Activated T-helper 1 cell treated with Interleukin-2 at 50 U/mL for 16 hours (primary cell): ENCODE measurements around the gene HP1BP3.
"Not testable (repeated sequence)": the region's sequence is repeated elsewhere in the genome, so short reads cannot be mapped to it uniquely, and the experiment has no call there.

ENCODE experiments used
- DNase-seq: peaks from one replicate; pipeline ENCODE4 v3.0.0-alpha.2; 2020; ENCODE audit warnings: low read depth

HP1BP3 gene

GRCh38 chr1:20727746-20728316 is 59.3 kb downstream of the HP1BP3 start:
- DNase-seq, result no peak

- DNase-seq, result no peak
These were observed 60.0 kb downstream of the HP1BP3 start for GRCh38 chr1:20726932-20727745.

- DNase-seq, result no peak
These were observed 60.8 kb downstream of the HP1BP3 start for GRCh38 chr1:20726118-20726911.

DNA sequence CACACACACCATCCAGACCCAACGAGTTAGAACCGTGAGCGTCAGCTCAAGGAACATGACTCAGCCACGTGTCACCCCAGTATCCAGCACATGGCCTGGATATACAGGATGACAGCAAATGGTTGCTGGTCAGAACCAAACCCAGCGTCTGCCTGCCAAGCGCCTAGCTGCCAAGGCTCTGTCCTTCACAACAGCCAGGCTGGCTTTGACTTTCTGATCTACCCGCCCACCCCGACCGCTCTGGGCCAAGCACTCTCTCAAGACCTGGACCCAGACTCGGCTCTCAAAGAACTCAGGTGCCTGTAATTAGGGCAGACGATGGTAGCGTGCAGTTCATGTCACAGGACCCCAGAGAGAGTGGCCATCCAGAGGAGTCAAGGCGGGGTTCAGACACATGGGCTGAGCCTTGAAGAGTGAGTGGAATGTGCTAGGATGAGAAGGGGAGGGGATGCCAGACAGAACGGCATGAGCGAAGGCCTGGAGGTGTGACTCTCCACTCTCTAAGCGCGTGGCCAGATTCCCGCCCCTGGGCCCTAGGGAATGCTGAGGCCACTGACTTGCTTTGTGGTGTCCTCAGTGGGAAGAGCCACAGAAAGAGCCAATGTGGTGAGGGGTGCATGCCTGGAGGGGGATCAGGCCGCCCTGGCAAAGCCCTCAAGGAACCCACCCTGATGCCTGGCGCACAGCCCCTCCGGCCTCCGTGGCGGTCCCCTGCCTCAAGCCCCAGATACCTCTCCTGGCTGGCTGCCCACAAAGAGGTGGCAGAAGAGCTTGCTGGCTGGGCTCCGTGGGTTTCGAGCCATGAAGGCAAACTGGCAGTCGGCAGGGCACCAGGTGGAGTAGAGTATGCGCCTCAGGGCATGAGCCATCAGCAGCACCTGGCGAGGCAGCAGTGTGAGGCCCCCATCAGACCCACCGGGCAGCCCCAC is 61.7 kb downstream of the HP1BP3 start:
- no peak for DNase-seq

GRCh38 chr1:20724364-20725188 is 62.5 kb downstream of the HP1BP3 start:
- no peak for DNase-seq

GRCh38 chr1:20723537-20724363 is 63.4 kb downstream of the HP1BP3 start:
- no peak for DNase-seq

- DNase-seq, result no peak
These were observed 64.0 kb downstream of the HP1BP3 start for GRCh38 chr1:20723159-20723536.

DNA sequence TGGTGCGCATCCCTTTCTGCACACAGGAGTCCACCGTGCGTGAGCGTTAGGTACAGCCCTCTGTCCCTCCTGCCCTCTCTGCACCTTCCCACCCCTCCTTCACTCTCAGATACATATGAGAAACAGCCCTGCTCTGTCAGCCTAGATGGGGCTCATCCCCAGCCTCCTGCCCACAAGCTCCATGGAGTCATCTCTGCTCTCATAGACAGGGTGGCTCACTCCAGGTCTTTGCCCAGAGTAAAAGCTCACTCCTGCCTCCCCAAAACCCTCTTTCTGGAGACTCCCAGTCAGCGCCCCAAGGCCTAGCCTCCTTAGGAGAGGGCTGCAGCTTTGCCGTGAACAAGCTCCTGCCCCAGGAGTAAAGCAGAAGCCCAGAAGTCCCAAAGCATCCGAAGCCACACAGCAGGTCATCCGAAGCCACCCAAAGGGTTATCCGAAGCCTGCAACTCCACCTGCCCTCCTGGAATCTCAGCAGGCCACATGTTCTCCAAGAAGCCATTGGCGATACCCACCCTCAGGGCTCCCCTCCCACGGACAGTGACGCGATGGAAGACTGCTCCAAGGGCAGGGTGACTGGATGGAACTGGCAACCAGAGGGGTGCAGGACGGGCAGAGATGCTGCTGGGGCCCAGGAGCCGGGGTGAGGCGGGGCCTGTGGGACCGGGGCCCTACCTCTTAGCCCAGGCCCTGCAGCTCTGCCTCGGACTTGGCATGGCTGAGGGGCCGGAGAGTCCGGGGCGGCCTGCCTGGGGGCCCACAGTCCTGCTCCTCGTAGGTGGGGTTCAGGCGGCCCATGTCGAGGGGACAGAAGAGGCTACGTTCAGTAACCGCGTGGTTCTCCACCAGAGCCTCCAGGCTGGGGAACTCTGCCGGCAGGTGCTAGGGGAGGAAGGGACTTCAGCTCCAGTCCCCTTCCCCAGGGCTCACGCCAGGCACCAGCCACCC is 65.7 kb downstream of the HP1BP3 start:
- DNase-seq, result no peak

DNA sequence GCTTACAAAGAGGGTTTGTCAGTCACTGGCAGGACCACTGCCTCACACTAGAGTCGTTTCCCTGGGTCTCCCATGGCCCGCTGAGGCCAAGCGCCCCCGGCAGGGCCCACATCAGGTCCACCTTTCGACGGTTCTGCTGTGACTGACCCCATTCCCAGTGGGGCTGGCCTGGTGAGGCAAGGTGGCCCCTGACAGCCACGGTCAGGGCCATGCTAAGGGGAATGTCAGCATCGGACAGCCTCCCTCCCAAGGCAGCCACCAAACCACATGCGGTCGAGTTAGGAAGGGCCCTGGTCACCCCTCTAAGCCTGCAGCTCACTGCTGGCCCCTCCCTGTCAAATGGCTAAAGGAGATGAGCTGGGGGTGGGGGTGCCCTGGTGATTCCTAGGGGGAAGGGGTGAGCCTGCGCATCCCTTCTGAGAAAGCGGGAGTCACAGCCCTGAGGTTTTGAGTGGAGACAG is 66.4 kb downstream of the HP1BP3 start:
- DNase-seq, result no peak

DNA sequence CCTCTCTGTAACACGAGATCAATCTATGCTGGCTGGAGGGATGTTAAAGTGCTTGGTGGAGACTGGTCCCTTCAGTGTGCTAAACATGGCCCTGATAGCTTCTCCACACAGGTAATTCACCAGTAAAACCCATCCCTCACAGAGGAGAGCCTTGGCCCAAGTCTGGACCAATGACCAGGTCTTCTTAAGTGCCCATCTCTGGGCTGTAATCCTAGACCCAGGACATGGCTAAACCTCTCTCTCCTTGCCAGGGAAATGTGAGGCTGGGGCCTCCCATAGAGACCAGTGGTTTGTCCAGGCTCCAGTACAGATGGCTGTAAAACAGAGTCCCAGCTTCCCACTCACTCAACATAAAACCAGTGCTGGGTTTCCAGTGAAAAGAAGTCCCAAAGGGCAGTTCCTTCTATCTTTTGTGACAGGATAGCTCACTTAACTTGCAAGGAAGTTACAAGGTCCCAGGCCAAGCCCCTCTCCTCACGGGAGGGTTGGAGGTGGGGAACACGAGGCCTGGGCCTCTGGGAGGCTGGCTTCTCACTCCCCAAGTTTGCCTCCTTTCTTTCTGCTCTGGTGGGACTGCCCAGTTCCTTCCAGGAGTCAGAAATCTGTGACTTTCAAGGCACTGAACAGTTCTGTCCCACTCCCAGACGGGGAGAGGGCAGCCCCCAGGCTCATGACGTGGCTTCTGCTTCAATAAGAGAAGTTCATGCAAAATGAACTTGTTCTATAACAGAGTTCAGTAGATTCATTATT is 67.1 kb downstream of the HP1BP3 start:
- DNase-seq, result no peak

- no peak for DNase-seq
These were observed 67.8 kb downstream of the HP1BP3 start for GRCh38 chr1:20719261-20719660.

GRCh38 chr1:20718343-20718882 is 68.7 kb downstream of the HP1BP3 start:
- DNase-seq, result not testable (repeated sequence)

DNA sequence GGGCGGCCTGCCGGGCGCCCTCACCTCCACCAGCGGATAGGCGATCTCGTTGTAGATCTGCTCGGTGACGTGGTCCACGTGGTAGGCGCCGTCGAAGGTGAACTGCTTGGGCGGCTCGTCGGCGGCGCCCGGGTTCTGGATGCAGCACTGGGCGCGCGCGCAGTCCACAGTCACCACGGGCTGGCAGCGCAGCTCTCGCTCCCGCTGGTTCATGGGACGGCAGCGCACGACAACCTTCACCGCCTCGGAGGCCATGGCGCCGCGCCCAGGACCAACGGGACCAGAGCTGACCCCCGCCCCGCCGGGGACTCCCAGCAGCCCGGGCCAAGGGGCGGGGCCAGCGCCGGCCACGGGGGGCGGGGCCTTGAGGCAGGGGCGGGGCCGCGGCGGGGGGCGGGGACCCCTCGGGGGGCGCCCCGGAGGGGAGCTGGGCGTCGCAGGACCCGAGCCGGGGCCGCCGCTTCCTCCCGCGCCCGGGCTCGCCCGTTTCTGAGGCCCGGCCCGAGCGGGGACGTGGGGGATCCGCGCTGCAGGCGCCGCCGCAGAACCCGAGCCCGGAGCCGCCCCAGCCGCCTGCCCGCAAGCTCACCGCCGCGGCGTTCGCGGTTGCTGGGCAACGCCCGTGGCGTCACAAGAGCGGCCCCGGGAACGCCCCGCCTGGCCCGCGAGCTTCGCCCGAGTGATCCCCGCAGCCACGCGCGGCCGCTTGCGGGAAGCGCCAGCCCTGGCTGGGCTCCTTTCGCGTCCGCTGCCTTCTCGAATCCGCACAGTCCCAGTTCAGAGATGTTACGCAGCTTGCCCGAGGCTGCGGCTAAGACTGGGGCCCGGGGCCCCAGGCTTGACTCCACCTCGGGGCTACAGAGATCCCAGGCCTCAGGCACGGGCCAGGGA is 69.4 kb downstream of the HP1BP3 start, which contains the start of gene KIF17:
Gene KIF17, minus strand, starts transcription at position 556 of the 891 bp plus-strand sequence. Its CDS starts 301 bp downstream, at position 255.
- peak; percentile 60 for DNase-seq

DNA sequence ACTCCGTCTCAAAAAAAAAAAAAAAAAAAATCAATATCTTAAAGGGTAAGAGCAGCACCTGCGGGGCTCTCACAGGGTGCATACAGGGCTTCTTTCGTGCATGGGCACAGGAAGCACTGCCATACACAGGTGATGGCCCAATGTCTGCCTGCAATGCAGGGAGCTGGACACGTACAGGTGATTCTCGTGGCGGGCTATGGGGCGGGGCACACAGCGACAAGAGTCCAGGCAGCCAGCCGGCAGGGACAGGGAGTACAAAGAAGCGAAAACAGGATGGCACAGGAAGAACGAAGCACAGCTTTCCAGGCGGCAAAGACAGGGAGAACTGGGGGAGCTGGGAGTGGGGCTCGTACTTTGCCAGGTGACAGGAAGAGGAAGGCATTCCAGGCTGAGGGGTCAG is 70.9 kb downstream of the HP1BP3 start:
- no peak for DNase-seq

GRCh38 chr1:20715406-20715805 is 71.7 kb downstream of the HP1BP3 start:
- no peak for DNase-seq

DNA sequence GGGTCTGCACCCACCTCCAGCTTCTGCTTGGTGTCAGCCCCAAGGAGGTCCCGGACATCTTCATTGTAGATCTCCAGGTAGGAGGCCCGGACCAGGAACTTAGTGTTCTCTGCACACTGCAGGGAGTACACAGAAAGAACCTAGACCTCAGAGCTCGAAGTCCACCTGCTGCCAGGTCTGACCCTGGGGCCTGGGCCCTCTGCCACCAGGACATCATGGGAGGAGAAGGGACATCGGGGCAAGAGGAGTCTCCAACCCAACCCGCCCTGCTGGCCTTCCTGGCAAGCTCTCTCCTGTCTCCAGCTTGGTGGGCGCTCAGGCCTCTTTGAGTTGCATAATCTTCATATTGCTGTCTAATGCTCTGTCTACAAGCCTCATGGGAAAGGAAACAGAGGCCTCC is 73.7 kb downstream of the HP1BP3 start:
- no peak for DNase-seq

- DNase-seq, result no peak
These were observed 74.9 kb downstream of the HP1BP3 start for GRCh38 chr1:20712215-20712577.
